ENCODE measurements around the gene KCNA2.

- TF ChIP-seq SMC3 (IDR thresholded peaks at IDR 0.05; ENCODE audit: low read depth, low read length) (no peak), MEF2A (IDR thresholded peaks at IDR 0.05; ENCODE audit: borderline replicate concordance, low read depth) (no peak), NRF1 (IDR thresholded peaks at IDR 0.05; ENCODE audit: low read depth, low read length) (no peak), YY1 (IDR thresholded peaks at IDR 0.05; ENCODE audit: low read depth) (no peak), EP300 (IDR thresholded peaks at IDR 0.05; ENCODE audit: borderline replicate concordance in 1 of 2, low read depth in 1 of 2, low read length in 1 of 2) (no peak), JUND (IDR thresholded peaks at IDR 0.05) (no peak), USF2 (IDR thresholded peaks at IDR 0.05; ENCODE audit: borderline replicate concordance, low read depth, low read length) (no peak), POLR2AphosphoS5 (IDR thresholded peaks at IDR 0.05; ENCODE audit: low read depth, low read length) (no peak)
- TF ChIP-seq, protein P1, sequence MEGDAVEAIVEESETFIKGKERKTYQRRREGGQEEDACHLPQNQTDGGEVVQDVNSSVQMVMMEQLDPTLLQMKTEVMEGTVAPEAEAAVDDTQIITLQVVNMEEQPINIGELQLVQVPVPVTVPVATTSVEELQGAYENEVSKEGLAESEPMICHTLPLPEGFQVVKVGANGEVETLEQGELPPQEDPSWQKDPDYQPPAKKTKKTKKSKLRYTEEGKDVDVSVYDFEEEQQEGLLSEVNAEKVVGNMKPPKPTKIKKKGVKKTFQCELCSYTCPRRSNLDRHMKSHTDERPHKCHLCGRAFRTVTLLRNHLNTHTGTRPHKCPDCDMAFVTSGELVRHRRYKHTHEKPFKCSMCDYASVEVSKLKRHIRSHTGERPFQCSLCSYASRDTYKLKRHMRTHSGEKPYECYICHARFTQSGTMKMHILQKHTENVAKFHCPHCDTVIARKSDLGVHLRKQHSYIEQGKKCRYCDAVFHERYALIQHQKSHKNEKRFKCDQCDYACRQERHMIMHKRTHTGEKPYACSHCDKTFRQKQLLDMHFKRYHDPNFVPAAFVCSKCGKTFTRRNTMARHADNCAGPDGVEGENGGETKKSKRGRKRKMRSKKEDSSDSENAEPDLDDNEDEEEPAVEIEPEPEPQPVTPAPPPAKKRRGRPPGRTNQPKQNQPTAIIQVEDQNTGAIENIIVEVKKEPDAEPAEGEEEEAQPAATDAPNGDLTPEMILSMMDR (IDR thresholded peaks at IDR 0.05): no peak
- TF ChIP-seq, protein P2, sequence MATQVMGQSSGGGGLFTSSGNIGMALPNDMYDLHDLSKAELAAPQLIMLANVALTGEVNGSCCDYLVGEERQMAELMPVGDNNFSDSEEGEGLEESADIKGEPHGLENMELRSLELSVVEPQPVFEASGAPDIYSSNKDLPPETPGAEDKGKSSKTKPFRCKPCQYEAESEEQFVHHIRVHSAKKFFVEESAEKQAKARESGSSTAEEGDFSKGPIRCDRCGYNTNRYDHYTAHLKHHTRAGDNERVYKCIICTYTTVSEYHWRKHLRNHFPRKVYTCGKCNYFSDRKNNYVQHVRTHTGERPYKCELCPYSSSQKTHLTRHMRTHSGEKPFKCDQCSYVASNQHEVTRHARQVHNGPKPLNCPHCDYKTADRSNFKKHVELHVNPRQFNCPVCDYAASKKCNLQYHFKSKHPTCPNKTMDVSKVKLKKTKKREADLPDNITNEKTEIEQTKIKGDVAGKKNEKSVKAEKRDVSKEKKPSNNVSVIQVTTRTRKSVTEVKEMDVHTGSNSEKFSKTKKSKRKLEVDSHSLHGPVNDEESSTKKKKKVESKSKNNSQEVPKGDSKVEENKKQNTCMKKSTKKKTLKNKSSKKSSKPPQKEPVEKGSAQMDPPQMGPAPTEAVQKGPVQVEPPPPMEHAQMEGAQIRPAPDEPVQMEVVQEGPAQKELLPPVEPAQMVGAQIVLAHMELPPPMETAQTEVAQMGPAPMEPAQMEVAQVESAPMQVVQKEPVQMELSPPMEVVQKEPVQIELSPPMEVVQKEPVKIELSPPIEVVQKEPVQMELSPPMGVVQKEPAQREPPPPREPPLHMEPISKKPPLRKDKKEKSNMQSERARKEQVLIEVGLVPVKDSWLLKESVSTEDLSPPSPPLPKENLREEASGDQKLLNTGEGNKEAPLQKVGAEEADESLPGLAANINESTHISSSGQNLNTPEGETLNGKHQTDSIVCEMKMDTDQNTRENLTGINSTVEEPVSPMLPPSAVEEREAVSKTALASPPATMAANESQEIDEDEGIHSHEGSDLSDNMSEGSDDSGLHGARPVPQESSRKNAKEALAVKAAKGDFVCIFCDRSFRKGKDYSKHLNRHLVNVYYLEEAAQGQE (IDR thresholded peaks at IDR 0.05; ENCODE audit: low read depth, low read length): no peak
Observed at GRCh38 chr1:110638058-110638457, 31.9 kb upstream of the KCNA2 start.

All from SK-N-SH (cell line).